Neural crest cell (in vitro differentiated cells): ENCODE measurements around the gene IL4R. TPM values are rescaled to one million over a fixed set of nuclear protein-coding genes. Genes with fewer than 3 reads are reported as not detected.
A peak's percentile ranks its signal among the peaks of the same experiment; 100 is the strongest.

Experiments used
- DNase-seq: peaks from one replicate; pipeline ENCODE4 v3.0.0; 2021; ENCODE audit warnings: low read depth, mixed read lengths, low spot score
- H3K27ac Mint-ChIP-seq: one replicate; pipeline ENCODE4 v1.8.0; 2021; ENCODE audit warnings: mild to moderate bottlenecking, mixed read lengths; ENCODE audit not compliant: unreplicated experiment
- H3K27me3 Mint-ChIP-seq: 2 replicates; pipeline ENCODE4 v1.8.0; 2021; ENCODE audit warnings: low read depth, mild to moderate bottlenecking, mixed read lengths
- H3K36me3 Mint-ChIP-seq: 2 replicates; pipeline ENCODE4 v1.8.0; 2021; ENCODE audit warnings: low read depth, mild to moderate bottlenecking, mixed read lengths
- H3K4me1 Mint-ChIP-seq: 2 replicates; pipeline ENCODE4 v1.8.0; 2021; ENCODE audit warnings: mixed read lengths
- H3K4me3 Mint-ChIP-seq: one replicate; pipeline ENCODE4 v1.8.0; 2021; ENCODE audit warnings: mild to moderate bottlenecking, mixed read lengths
- H3K9me3 Mint-ChIP-seq: 2 replicates; pipeline ENCODE4 v1.8.0; 2021; ENCODE audit warnings: mixed read lengths
- CTCF ChIP-seq: fragments of 200-600 bp; sonication (generic); conservative IDR thresholded peaks from 2 replicates; pipeline ENCODE4 v1.5.0; 2021; ENCODE audit warnings: antibody characterized with exemption, mild to moderate bottlenecking
- total RNA-seq: library from RNA; stranded (reverse); gene quantifications from 2 replicates; pipeline ENCODE4 v1.2.1, GENCODE V29; 2021

The IL4R gene
- total RNA-seq, 1 donor from 2014 or later = 11.2 TPM

- H3K27ac Mint-ChIP-seq = no peak overlapping the region
- H3K36me3 Mint-ChIP-seq = peaks cover 8% of the 10 kb centered on the region
- peaks cover 1% of the 10 kb centered on the region for H3K4me1 Mint-ChIP-seq
- H3K27me3 Mint-ChIP-seq = no peaks in the 10 kb centered on the region
- no peak for TF ChIP-seq CTCF
- H3K9me3 Mint-ChIP-seq = no peaks in the 10 kb centered on the region
- H3K4me3 Mint-ChIP-seq = no peak overlapping the region
- DNase-seq = no peak
Measured at GRCh38 chr16:27351989-27352388, 38.2 kb downstream of the IL4R start.

GRCh38 chr16:27353853-27354252 is 40.1 kb downstream of the IL4R start:
- no peak for DNase-seq
- TF ChIP-seq CTCF = no peak
- H3K4me1 Mint-ChIP-seq = no peaks in the 10 kb centered on the region
- H3K27me3 Mint-ChIP-seq = no peaks in the 10 kb centered on the region
- H3K36me3 Mint-ChIP-seq = peaks cover 8% of the 10 kb centered on the region
- no peak overlapping the region for H3K27ac Mint-ChIP-seq
- H3K4me3 Mint-ChIP-seq = no peak overlapping the region
- no peaks in the 10 kb centered on the region for H3K9me3 Mint-ChIP-seq

- Mint-ChIP-seq H3K36me3 (peaks cover 8% of the 10 kb centered on the region), H3K27me3 (no peaks in the 10 kb centered on the region), H3K4me3 (no peak overlapping the region), H3K9me3 (no peaks in the 10 kb centered on the region), H3K27ac (peak overlapping the region; percentile 43), H3K4me1 (no peaks in the 10 kb centered on the region)
- DNase-seq = no peak
- peak; percentile 31 for TF ChIP-seq CTCF
Measured at GRCh38 chr16:27355610-27356009, 41.8 kb downstream of the IL4R start.

- H3K36me3 Mint-ChIP-seq = peaks cover 6% of the 10 kb centered on the region
- TF ChIP-seq CTCF = no peak
- H3K4me1 Mint-ChIP-seq = peaks cover 1% of the 10 kb centered on the region
- no peak overlapping the region for H3K4me3 Mint-ChIP-seq
- no peak for DNase-seq
- no peak overlapping the region for H3K27ac Mint-ChIP-seq
- no peaks in the 10 kb centered on the region for H3K27me3 Mint-ChIP-seq
- H3K9me3 Mint-ChIP-seq = no peaks in the 10 kb centered on the region
Measured at GRCh38 chr16:27356794-27357193, 43.0 kb downstream of the IL4R start.

- Mint-ChIP-seq H3K4me3 (no peak overlapping the region), H3K9me3 (no peaks in the 10 kb centered on the region), H3K27ac (no peak overlapping the region), H3K27me3 (no peaks in the 10 kb centered on the region), H3K36me3 (peaks cover 5% of the 10 kb centered on the region), H3K4me1 (peaks cover 7% of the 10 kb centered on the region)
- DNase-seq = no peak
- TF ChIP-seq CTCF = no peak
Measured at GRCh38 chr16:27359051-27359450, 45.3 kb downstream of the IL4R start.

GRCh38 chr16:27359615-27360014 is 45.8 kb downstream of the IL4R start:
- no peak for TF ChIP-seq CTCF
- Mint-ChIP-seq H3K36me3 (no peaks in the 10 kb centered on the region), H3K27me3 (no peaks in the 10 kb centered on the region), H3K9me3 (no peaks in the 10 kb centered on the region), H3K4me1 (peaks cover 7% of the 10 kb centered on the region), H3K4me3 (no peak overlapping the region), H3K27ac (no peak overlapping the region)
- DNase-seq = no peak
